Coronary artery (tissue), 2 donors: ENCODE results near the gene BAIAP2L2.

Experiments used
- DNase-seq: peaks from one replicate; pipeline ENCODE4 v3.0.0-alpha.2; 2017; ENCODE audit warnings: low spot score
- H3K27ac ChIP-seq, 2 donors: fragments of 200-600 bp; sonication (generic); one replicate each; pipeline ENCODE4 v1.5.1; 2016 to 2019
- H3K4me3 ChIP-seq: fragments of 200-600 bp; sonication (generic); 2 replicates; pipeline ENCODE4 v1.5.1; 2016; ENCODE audit warnings: mild to moderate bottlenecking, moderate library complexity
- CTCF ChIP-seq: fragments of 200-600 bp; sonication (generic); IDR thresholded peaks from one replicate; pipeline ENCODE4 v1.5.1; 2019; ENCODE audit warnings: antibody characterized with exemption

Gene BAIAP2L2

GRCh38 chr22:38046070-38046748 is 64.3 kb downstream of the BAIAP2L2 start:
- H3K4me3 ChIP-seq, result no peak overlapping the region
- TF ChIP-seq CTCF, result no peak
- no peak for DNase-seq
- no peak overlapping the region for H3K27ac ChIP-seq

GRCh38 chr22:38043151-38044039 is 67.1 kb downstream of the BAIAP2L2 start:
- no peak for DNase-seq
- Histone ChIP-seq H3K4me3 (no peak overlapping the region), H3K27ac (peak overlapping the region in 1 of 2 donors; percentile 44)
- no peak for TF ChIP-seq CTCF

- Histone ChIP-seq H3K4me3 (no peak overlapping the region), H3K27ac (peak overlapping the region in 1 of 2 donors; percentile 44)
- DNase-seq, result no peak
- no peak for TF ChIP-seq CTCF
Measured at GRCh38 chr22:38042488-38042790, 68.0 kb downstream of the BAIAP2L2 start.

- Histone ChIP-seq H3K4me3 (no peak overlapping the region), H3K27ac (peak overlapping the region in 1 of 2 donors; percentile 44)
- no peak for TF ChIP-seq CTCF
- DNase-seq, result no peak
Measured at GRCh38 chr22:38041760-38042487, 68.6 kb downstream of the BAIAP2L2 start.

- no peak for DNase-seq
Measured at GRCh38 chr22:38040953-38041759, 69.3 kb downstream of the BAIAP2L2 start.

More at GRCh38 chr22:38040953-38041759, 69.3 kb downstream of the BAIAP2L2 start:
- Histone ChIP-seq H3K27ac (peak overlapping the region in 1 of 2 donors; percentile 13), H3K4me3 (no peak overlapping the region)
- no peak for TF ChIP-seq CTCF
